ENCODE measurements around the gene OR52M1. TPM values are rescaled to one million over a fixed set of nuclear protein-coding genes. Genes with fewer than 3 reads are reported as not detected.

Gene OR52M1
- not detected for total RNA-seq

- Histone ChIP-seq H3K27me3 (no peaks in the 10 kb centered on the region), H3K4me3 (no peak within 1 kb of the TSS), H3K27ac (no peak within 1 kb of the TSS), H3K4me1 (no peaks in the 10 kb centered on the region), H3K36me3 (no peaks in the 10 kb centered on the region), H3K9me3 (no peaks in the 10 kb centered on the region)
- ATAC-seq (ENCODE audit: low FRiP score in 2 of 2) (no peak), DNase-seq (no peak)
- WGBS, 2 donors = 79 to 81% methylated on average over 5 of the region's 5 CpGs
- TF ChIP-seq POLR2AphosphoS5 (IDR thresholded peaks at IDR 0.05) = no peak
- TF ChIP-seq EP300 (IDR thresholded peaks at IDR 0.05) = no peak
- TF ChIP-seq, protein P1, sequence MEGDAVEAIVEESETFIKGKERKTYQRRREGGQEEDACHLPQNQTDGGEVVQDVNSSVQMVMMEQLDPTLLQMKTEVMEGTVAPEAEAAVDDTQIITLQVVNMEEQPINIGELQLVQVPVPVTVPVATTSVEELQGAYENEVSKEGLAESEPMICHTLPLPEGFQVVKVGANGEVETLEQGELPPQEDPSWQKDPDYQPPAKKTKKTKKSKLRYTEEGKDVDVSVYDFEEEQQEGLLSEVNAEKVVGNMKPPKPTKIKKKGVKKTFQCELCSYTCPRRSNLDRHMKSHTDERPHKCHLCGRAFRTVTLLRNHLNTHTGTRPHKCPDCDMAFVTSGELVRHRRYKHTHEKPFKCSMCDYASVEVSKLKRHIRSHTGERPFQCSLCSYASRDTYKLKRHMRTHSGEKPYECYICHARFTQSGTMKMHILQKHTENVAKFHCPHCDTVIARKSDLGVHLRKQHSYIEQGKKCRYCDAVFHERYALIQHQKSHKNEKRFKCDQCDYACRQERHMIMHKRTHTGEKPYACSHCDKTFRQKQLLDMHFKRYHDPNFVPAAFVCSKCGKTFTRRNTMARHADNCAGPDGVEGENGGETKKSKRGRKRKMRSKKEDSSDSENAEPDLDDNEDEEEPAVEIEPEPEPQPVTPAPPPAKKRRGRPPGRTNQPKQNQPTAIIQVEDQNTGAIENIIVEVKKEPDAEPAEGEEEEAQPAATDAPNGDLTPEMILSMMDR (IDR thresholded peaks at IDR 0.05) = no peak
- no peak for TF ChIP-seq POLR2A (IDR thresholded peaks at IDR 0.05)
Observed at GRCh38 chr11:4544891-4545290, at the start of gene OR52M1. OR52M1 (plus strand) TSS chr11:4545191; CDS start chr11:4545191, 0 bp downstream.

- Histone ChIP-seq H3K4me3 (no peak overlapping the region), H3K9me3 (no peaks in the 10 kb centered on the region), H3K27me3 (no peaks in the 10 kb centered on the region), H3K36me3 (no peaks in the 10 kb centered on the region), H3K4me1 (peaks cover 0 to 5% (median 0%) of the 10 kb centered on the region in 4 donors), H3K27ac (no peak overlapping the region)
- DNase-seq = no peak
- no peak for ATAC-seq (ENCODE audit: low FRiP score in 2 of 2)
- TF ChIP-seq POLR2AphosphoS5 (IDR thresholded peaks at IDR 0.05) = no peak
- no peak for TF ChIP-seq EP300 (IDR thresholded peaks at IDR 0.05)
- TF ChIP-seq, protein P1 (IDR thresholded peaks at IDR 0.05) = no peak
- no peak for TF ChIP-seq POLR2A (IDR thresholded peaks at IDR 0.05)
- WGBS, 2 donors = 45 to 54% methylated on average over 7 of the region's 7 CpGs
Observed at GRCh38 chr11:4495487-4495886, 49.5 kb upstream of the OR52M1 start.

- WGBS, 2 donors = 52 to 53% methylated on average over 6 of the region's 6 CpGs
- TF ChIP-seq, protein P1 (IDR thresholded peaks at IDR 0.05) = no peak
- TF ChIP-seq EP300 (IDR thresholded peaks at IDR 0.05) (no peak), POLR2AphosphoS5 (IDR thresholded peaks at IDR 0.05) (no peak)
- H3K27ac ChIP-seq = no peak overlapping the region
Observed at GRCh38 chr11:4495986-4496385, 49.0 kb upstream of the OR52M1 start.

GRCh38 chr11:4496557-4497248, 48.3 kb upstream of the OR52M1 start:
- WGBS, 2 donors = 51 to 54% methylated on average over 15 of the region's 15 CpGs
- Histone ChIP-seq H3K27ac (no peak overlapping the region), H3K4me1 (peaks cover 0 to 5% (median 0%) of the 10 kb centered on the region in 4 donors), H3K27me3 (no peaks in the 10 kb centered on the region), H3K36me3 (no peaks in the 10 kb centered on the region), H3K9me3 (no peaks in the 10 kb centered on the region), H3K4me3 (no peak overlapping the region)
- ATAC-seq (ENCODE audit: low FRiP score in 2 of 2) (no peak), DNase-seq (no peak)
- TF ChIP-seq EP300 (IDR thresholded peaks at IDR 0.05) = no peak
- TF ChIP-seq POLR2AphosphoS5 (IDR thresholded peaks at IDR 0.05) = no peak
- no peak for TF ChIP-seq POLR2A (IDR thresholded peaks at IDR 0.05)
- TF ChIP-seq, protein P1 (IDR thresholded peaks at IDR 0.05) = no peak

More at GRCh38 chr11:4495986-4496385, 49.0 kb upstream of the OR52M1 start:
- peaks cover 0 to 5% (median 0%) of the 10 kb centered on the region in 4 donors for H3K4me1 ChIP-seq
- DNase-seq = no peak
- no peaks in the 10 kb centered on the region for H3K9me3 ChIP-seq
- no peak overlapping the region for H3K4me3 ChIP-seq
- ATAC-seq (ENCODE audit: low FRiP score in 2 of 2) = no peak
- no peaks in the 10 kb centered on the region for H3K27me3 ChIP-seq
- H3K36me3 ChIP-seq = no peaks in the 10 kb centered on the region

GRCh38 chr11:4508886-4509285, 36.1 kb upstream of the OR52M1 start:
- Histone ChIP-seq H3K36me3 (no peaks in the 10 kb centered on the region), H3K9me3 (no peaks in the 10 kb centered on the region), H3K27ac (no peak overlapping the region), H3K4me3 (no peak overlapping the region), H3K4me1 (peaks cover 0 to 3% (median 0%) of the 10 kb centered on the region in 4 donors), H3K27me3 (no peaks in the 10 kb centered on the region)
- ATAC-seq (ENCODE audit: low FRiP score in 2 of 2) (no peak), DNase-seq (no peak)
- TF ChIP-seq POLR2AphosphoS5 (IDR thresholded peaks at IDR 0.05) (no peak), EP300 (IDR thresholded peaks at IDR 0.05) (no peak), POLR2A (IDR thresholded peaks at IDR 0.05) (no peak)
- TF ChIP-seq, protein P1 (IDR thresholded peaks at IDR 0.05) = no peak
- WGBS, 2 donors = 32 to 35% methylated on average over 2 of the region's 2 CpGs

All from upper lobe of left lung (tissue), 6 donors.